B cell (primary cell): ENCODE measurements around the gene MAP7D1. TPM values are rescaled to one million over a fixed set of nuclear protein-coding genes. Genes with fewer than 3 reads are reported as not detected.

Experiments used
- ATAC-seq: fragments of 200-7000 bp; cut with Tn5 transposase; one replicate; pipeline ENCODE4 v1.10.0; 2021; ENCODE audit warnings: low read depth, mild to moderate bottlenecking, moderate number of reproducible peaks, moderate library complexity
- CTCF ChIA-PET: fragments of 350-600 bp; sonication (Branson Sonifier 250); formaldehyde crosslinking; loops from one replicate; lab custom pipeline; 2021; ENCODE audit warnings: antibody characterized with exemption, inconsistent platforms; lab: Charles Lee
- POLR2A ChIA-PET: fragments of 350-600 bp; sonication (Branson Sonifier 250); formaldehyde crosslinking; loops from one replicate; lab custom pipeline; 2021; ENCODE audit warnings: antibody characterized with exemption; lab: Charles Lee
- DNase-seq: peaks from one replicate; pipeline ENCODE4 v3.0.0; 2013
- H2AFZ ChIP-seq: 2 replicates; pipeline ENCODE4 v1.6.1; 2012; ENCODE audit warnings: mild to moderate bottlenecking, low read depth, low read length; ENCODE audit not compliant: insufficient read depth, poor library complexity, severe bottlenecking
- H3K27ac ChIP-seq, 2 donors: 1 replicate in 1 of 2; 2 replicates in 1 of 2; pipeline ENCODE4 v1.5.1; 2012 to 2013; ENCODE audit warnings: low read length in 2 of 2, mild to moderate bottlenecking in 2 of 2, moderate library complexity in 1 of 2
- H3K27me3 ChIP-seq, 4 experiments: fragments of 200-600 bp in 1 of 4; sonication (generic) in 1 of 4; replicated peaks in 1 of 4; 1 replicate in 2 of 4; 2 replicates in 2 of 4; pipeline versions ENCODE4 v1.6.1 to v1.7.0; 2013 to 2016; ENCODE audit warnings: low read length in 3 of 4, mild to moderate bottlenecking in 2 of 4, mixed read lengths in 1 of 4, moderate library complexity in 1 of 4; ENCODE audit not compliant: insufficient read depth in 4 of 4, control insufficient read depth in 3 of 4; ENCODE audit errors: control extremely low read depth in 1 of 4
- H3K36me3 ChIP-seq, 2 experiments: replicated peaks in 1 of 2; 1 replicate in 1 of 2; 2 replicates in 1 of 2; pipeline versions ENCODE4 v1.6.1 to v1.7.1; 2013; ENCODE audit warnings: low read length in 1 of 2; ENCODE audit not compliant: insufficient read depth in 2 of 2, control insufficient read depth in 1 of 2; ENCODE audit errors: control extremely low read depth in 1 of 2, extremely low read depth in 1 of 2
- H3K4me1 ChIP-seq, 2 donors: fragments of 200-600 bp in 1 of 2; sonication (generic) in 1 of 2; 1 replicate in 1 of 2; 2 replicates in 1 of 2; pipeline versions ENCODE4 v1.5.1 to v1.6.1; 2013 to 2017; ENCODE audit warnings: low read length in 2 of 2; ENCODE audit not compliant: control insufficient read depth in 2 of 2, insufficient read depth in 2 of 2
- H3K4me2 ChIP-seq: replicated peaks from 2 replicates; pipeline ENCODE3; 2012; ENCODE audit warnings: mild to moderate bottlenecking, low read depth, low read length; ENCODE audit not compliant: poor library complexity, severe bottlenecking
- H3K4me3 ChIP-seq, 5 experiments: fragments of 200-600 bp in 1 of 5; sonication (generic) in 1 of 5; 1 replicate in 3 of 5; 2 replicates in 2 of 5; pipeline versions ENCODE4 v1.5.1 to v1.7.0; 2011 to 2016; ENCODE audit warnings: low read length in 4 of 5, mild to moderate bottlenecking in 4 of 5, low read depth in 2 of 5, control low read depth in 1 of 5, moderate library complexity in 1 of 5; ENCODE audit not compliant: insufficient read depth in 1 of 5; ENCODE audit errors: control extremely low read depth in 1 of 5, extremely low read depth in 1 of 5
- H3K79me2 ChIP-seq: fragments of 200-600 bp; sonication (generic); one replicate; pipeline ENCODE4 v1.6.0; 2016; ENCODE audit warnings: low read length; ENCODE audit not compliant: control insufficient read depth, insufficient read depth
- H3K9ac ChIP-seq: fragments of 200-600 bp; sonication (generic); 2 replicates; pipeline ENCODE4 v1.6.1; 2017; ENCODE audit warnings: mild to moderate bottlenecking, low read length, moderate library complexity
- H3K9me3 ChIP-seq, 3 donors: one replicate each; pipeline versions ENCODE4 v1.6.1 to v1.7.1; 2013; ENCODE audit warnings: low read length in 2 of 3; ENCODE audit not compliant: control insufficient read depth in 2 of 3, insufficient read depth in 1 of 3; ENCODE audit errors: control extremely low read depth in 1 of 3
- H4K20me1 ChIP-seq: 2 replicates; pipeline ENCODE4 v1.6.0; 2012; ENCODE audit warnings: mild to moderate bottlenecking, low read length; ENCODE audit not compliant: insufficient read depth, control insufficient read depth, poor library complexity, severe bottlenecking
- H3K27ac Mint-ChIP-seq: one replicate; pipeline ENCODE4 v1.8.0; 2021; ENCODE audit warnings: mixed read lengths
- H3K27me3 Mint-ChIP-seq: one replicate; pipeline ENCODE4 v1.8.0; 2021; ENCODE audit warnings: mixed read lengths
- H3K4me1 Mint-ChIP-seq: one replicate; pipeline ENCODE4 v1.8.0; 2021; ENCODE audit warnings: mixed read lengths
- H3K4me3 Mint-ChIP-seq: one replicate; pipeline ENCODE4 v1.8.0; 2021; ENCODE audit warnings: mixed read lengths
- H3K9me3 Mint-ChIP-seq: one replicate; pipeline ENCODE4 v1.8.0; 2022; ENCODE audit warnings: mixed read lengths; ENCODE audit not compliant: insufficient read depth
- CTCF ChIP-seq: fragments of 200-600 bp; IDR thresholded peaks from one replicate; pipeline ENCODE4 v1.8.0; 2022; ENCODE audit warnings: antibody characterized with exemption, mild to moderate bottlenecking
- EZH2 ChIP-seq: IDR thresholded peaks from 2 replicates; pipeline ENCODE4 v1.6.1; 2012; ENCODE audit warnings: borderline replicate concordance, low read depth, mild to moderate bottlenecking, moderate library complexity, low read length; ENCODE audit not compliant: insufficient read depth, poor library complexity, severe bottlenecking
- WGBS: methylation state at CpG from one replicate; pipeline ENCODE4 v1.1.5; 2013; ENCODE audit warnings: missing lambda C conversion rate; ENCODE audit not compliant: insufficient coverage; 5-methylcytosine and 5-hydroxymethylcytosine counted together
- intact Hi-C: fragments of 100-400 bp; cut with micrococcal nuclease; formaldehyde crosslinking; loops from one replicate; pipeline ENCODE4 v1.10.0; 2022
- polyA plus RNA-seq: library from polyadenylated mRNA; depleted of rRNA; stranded (reverse); fragments of >200 nt; gene quantifications from 2 replicates; pipeline ENCODE4 v1.2.3, GENCODE V29; 2012
- total RNA-seq, 2 donors: library from RNA; stranded (reverse); fragments of 120-200 nt in 1 of 2; gene quantifications; 1 replicate in 1 of 2; 2 replicates in 1 of 2; pipeline versions ENCODE4 v1.2.3 to v1.2.4, GENCODE V29; 2013 to 2022

The MAP7D1 gene
- total and polyA plus RNA-seq, 2 donors (not counting 1 experiment from before 2014, with no cell fraction given), result 44.2 to 65.2 TPM

- Mint-ChIP-seq H3K9me3 (no peaks in the 10 kb centered on the region), H3K4me1 (no peaks in the 10 kb centered on the region), H3K27ac (no peak overlapping the region), H3K27me3 (no peaks in the 10 kb centered on the region), H3K4me3 (no peak overlapping the region)
- no peak for ATAC-seq
- Histone ChIP-seq H3K4me2 (no peak overlapping the region), H3K9ac (no peak overlapping the region), H4K20me1 (no peaks in the 10 kb centered on the region), H2AFZ (no peak overlapping the region), H3K27ac (no peak overlapping the region), H3K9me3 (no peaks in the 10 kb centered on the region), H3K79me2 (no peaks in the 10 kb centered on the region), H3K4me3 (no peak overlapping the region), H3K27me3 (no peaks in the 10 kb centered on the region), H3K36me3 (peaks cover 0 to 11% of the 10 kb centered on the region in 2 experiments), H3K4me1 (no peaks in the 10 kb centered on the region)
- 71% methylated on average over 3 of the region's 3 CpGs for WGBS
- ChIA-PET CTCF (interaction anchor here (0.9 to 4.3 kb wide), 3 partner anchors 31 to 55 kb away, joined by 3 to 58 read pairs (median 3); no protein-coding TSS in a partner anchor), POLR2A (no interaction called here)
- no peak for DNase-seq
- intact Hi-C loops, result no loop called here
- TF ChIP-seq CTCF, result no peak
- TF ChIP-seq EZH2, result no peak
Measured at GRCh38 chr1:36132029-36132428, 23.9 kb upstream of the MAP7D1 start.

GRCh38 chr1:36133484-36133883 lies 22.5 kb upstream of the MAP7D1 start:
- H3K4me3 Mint-ChIP-seq, result no peak overlapping the region
- Histone ChIP-seq H4K20me1 (no peaks in the 10 kb centered on the region), H3K4me1 (no peaks in the 10 kb centered on the region), H3K9ac (no peak overlapping the region), H3K27ac (no peak overlapping the region), H3K27me3 (no peaks in the 10 kb centered on the region), H3K36me3 (peaks cover 0 to 26% of the 10 kb centered on the region in 2 experiments), H3K4me2 (no peak overlapping the region), H2AFZ (no peak overlapping the region), H3K4me3 (no peak overlapping the region), H3K9me3 (no peaks in the 10 kb centered on the region), H3K79me2 (no peaks in the 10 kb centered on the region)
- H3K4me1 Mint-ChIP-seq, result no peaks in the 10 kb centered on the region
- intact Hi-C loops, result no loop called here
- ATAC-seq (no peak), DNase-seq (no peak)
- no peaks in the 10 kb centered on the region for H3K9me3 Mint-ChIP-seq
- WGBS, result 89% methylated on average over 3 of the region's 3 CpGs
- H3K27me3 Mint-ChIP-seq, result no peaks in the 10 kb centered on the region
- ChIA-PET POLR2A (no interaction called here), CTCF (interaction anchor here (0.9 to 4.3 kb wide), 7 partner anchors 11 to 152 kb away, joined by 3 to 58 read pairs (median 5); partner anchors contain the start of gene TRAPPC3)
- no peak overlapping the region for H3K27ac Mint-ChIP-seq
- TF ChIP-seq EZH2, result no peak
- TF ChIP-seq CTCF, result no peak
